SK-N-SH treated with all-trans-retinoic acid at 6 μM for 48 hours (cell line): ENCODE data around the gene ZSCAN18.

ENCODE experiments used
- BACH2 ChIP-seq: fragments of 250-450 bp; sonication (Bioruptor Pico); IDR thresholded peaks from 2 replicates; pipeline ENCODE4 v1.9.0; 2021; ENCODE audit warnings: mild to moderate bottlenecking, borderline replicate concordance
- CREB5 ChIP-seq: fragments of 250-450 bp; sonication (Bioruptor Pico); IDR thresholded peaks from 2 replicates; pipeline ENCODE4 v1.5.1; 2020; ENCODE audit warnings: low read depth, mild to moderate bottlenecking, moderate library complexity
- PPARA ChIP-seq: fragments of 250-450 bp; sonication (Bioruptor Pico); IDR thresholded peaks from 2 replicates; pipeline ENCODE4 v1.5.0; 2020; ENCODE audit warnings: mild to moderate bottlenecking, borderline replicate concordance
- TCF4 ChIP-seq: fragments of 250-450 bp; sonication (Bioruptor Pico); IDR thresholded peaks from 2 replicates; pipeline ENCODE4 v1.8.0; 2021; ENCODE audit warnings: mild to moderate bottlenecking, moderate library complexity, borderline replicate concordance
- ZC3H10 ChIP-seq: fragments of 250-450 bp; sonication (Bioruptor Pico); IDR thresholded peaks from 2 replicates; pipeline ENCODE4 v1.5.1; 2021; ENCODE audit warnings: mild to moderate bottlenecking, moderate library complexity
- ZFP3 ChIP-seq: fragments of 250-450 bp; sonication (Bioruptor Pico); IDR thresholded peaks from 2 replicates; pipeline ENCODE4 v1.5.0; 2020; ENCODE audit warnings: mild to moderate bottlenecking, moderate library complexity
- ZNF565 ChIP-seq: fragments of 450-650 bp; formaldehyde crosslinking; conservative IDR thresholded peaks from 2 replicates; pipeline ENCODE4 v1.5.0; 2020; ENCODE audit warnings: low read depth, mild to moderate bottlenecking, moderate library complexity
- TF ChIP-seq, protein P1 (sequence below): fragments of 250-450 bp; sonication (Bioruptor Pico); IDR thresholded peaks from 2 replicates; pipeline ENCODE4 v1.8.0; 2021; ENCODE audit warnings: low read depth, mild to moderate bottlenecking, moderate library complexity, borderline replicate concordance

DNA sequence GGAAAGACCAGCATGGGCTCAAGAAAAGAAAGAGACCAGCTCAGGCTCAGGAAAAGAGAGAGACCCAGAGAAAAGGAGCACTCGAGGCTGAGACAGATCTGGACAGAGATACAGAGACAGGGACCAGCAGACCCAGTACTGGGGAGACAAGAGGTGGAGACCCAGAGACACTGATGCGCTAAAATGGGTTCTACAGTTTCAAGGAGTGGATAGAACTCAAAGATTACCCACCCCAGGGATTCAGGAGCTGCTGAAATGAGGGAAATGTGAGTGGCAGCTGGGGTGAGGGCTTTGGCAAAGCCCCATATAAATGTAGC lies 609 bp upstream of the ZSCAN18 start:
- no peak for TF ChIP-seq ZC3H10 (CRISPR knock-in tag)
- TF ChIP-seq CREB5 (CRISPR knock-in tag) = no peak
- TF ChIP-seq PPARA (CRISPR knock-in tag) = no peak
- TF ChIP-seq, protein P1, sequence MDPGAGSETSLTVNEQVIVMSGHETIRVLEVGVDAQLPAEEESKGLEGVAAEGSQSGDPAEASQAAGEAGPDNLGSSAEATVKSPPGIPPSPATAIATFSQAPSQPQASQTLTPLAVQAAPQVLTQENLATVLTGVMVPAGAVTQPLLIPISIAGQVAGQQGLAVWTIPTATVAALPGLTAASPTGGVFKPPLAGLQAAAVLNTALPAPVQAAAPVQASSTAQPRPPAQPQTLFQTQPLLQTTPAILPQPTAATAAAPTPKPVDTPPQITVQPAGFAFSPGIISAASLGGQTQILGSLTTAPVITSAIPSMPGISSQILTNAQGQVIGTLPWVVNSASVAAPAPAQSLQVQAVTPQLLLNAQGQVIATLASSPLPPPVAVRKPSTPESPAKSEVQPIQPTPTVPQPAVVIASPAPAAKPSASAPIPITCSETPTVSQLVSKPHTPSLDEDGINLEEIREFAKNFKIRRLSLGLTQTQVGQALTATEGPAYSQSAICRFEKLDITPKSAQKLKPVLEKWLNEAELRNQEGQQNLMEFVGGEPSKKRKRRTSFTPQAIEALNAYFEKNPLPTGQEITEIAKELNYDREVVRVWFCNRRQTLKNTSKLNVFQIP (CRISPR knock-in tag) = no peak
- no peak for TF ChIP-seq ZNF565
- TF ChIP-seq ZFP3 (CRISPR knock-in tag) = no peak
- TF ChIP-seq TCF4 (CRISPR knock-in tag) = no peak
- no peak for TF ChIP-seq BACH2 (CRISPR knock-in tag)
